GM12872 (cell line): ENCODE measurements around the gene NRG3.

Source experiments
- TF ChIP-seq, protein P1 (sequence below): IDR thresholded peaks from 3 replicates; pipeline ENCODE4 v1.5.1; 2011; ENCODE audit warnings: low read depth, mild to moderate bottlenecking, low read length, moderate library complexity; ENCODE audit not compliant: insufficient read depth

The NRG3 gene

GRCh38 chr10:81978238-81978637 is 103.2 kb downstream of the NRG3 start:
- TF ChIP-seq, protein P1, sequence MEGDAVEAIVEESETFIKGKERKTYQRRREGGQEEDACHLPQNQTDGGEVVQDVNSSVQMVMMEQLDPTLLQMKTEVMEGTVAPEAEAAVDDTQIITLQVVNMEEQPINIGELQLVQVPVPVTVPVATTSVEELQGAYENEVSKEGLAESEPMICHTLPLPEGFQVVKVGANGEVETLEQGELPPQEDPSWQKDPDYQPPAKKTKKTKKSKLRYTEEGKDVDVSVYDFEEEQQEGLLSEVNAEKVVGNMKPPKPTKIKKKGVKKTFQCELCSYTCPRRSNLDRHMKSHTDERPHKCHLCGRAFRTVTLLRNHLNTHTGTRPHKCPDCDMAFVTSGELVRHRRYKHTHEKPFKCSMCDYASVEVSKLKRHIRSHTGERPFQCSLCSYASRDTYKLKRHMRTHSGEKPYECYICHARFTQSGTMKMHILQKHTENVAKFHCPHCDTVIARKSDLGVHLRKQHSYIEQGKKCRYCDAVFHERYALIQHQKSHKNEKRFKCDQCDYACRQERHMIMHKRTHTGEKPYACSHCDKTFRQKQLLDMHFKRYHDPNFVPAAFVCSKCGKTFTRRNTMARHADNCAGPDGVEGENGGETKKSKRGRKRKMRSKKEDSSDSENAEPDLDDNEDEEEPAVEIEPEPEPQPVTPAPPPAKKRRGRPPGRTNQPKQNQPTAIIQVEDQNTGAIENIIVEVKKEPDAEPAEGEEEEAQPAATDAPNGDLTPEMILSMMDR = no peak

DNA sequence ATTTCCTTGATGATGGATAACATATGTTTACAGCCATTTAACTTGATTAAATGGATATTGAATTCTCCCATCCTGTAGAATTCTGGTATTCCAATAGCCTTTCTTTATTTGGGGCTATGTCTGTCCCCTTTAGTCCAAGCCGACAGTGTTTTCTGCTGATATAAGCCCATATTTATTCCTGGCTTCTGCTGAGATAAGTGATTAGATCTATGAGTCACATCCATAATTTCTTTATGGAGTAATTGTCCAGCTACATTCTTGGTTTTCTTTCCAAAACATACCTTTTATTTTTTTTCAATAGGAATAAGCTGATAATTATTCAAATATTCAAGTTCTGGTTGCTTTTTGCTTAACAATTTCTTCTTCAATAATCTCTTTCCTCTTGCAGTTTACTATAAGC is 106.7 kb downstream of the NRG3 start:
- TF ChIP-seq, protein P1 = no peak

- TF ChIP-seq, protein P1 = no peak
Measured at GRCh38 chr10:81984428-81984827, 109.4 kb downstream of the NRG3 start.

DNA sequence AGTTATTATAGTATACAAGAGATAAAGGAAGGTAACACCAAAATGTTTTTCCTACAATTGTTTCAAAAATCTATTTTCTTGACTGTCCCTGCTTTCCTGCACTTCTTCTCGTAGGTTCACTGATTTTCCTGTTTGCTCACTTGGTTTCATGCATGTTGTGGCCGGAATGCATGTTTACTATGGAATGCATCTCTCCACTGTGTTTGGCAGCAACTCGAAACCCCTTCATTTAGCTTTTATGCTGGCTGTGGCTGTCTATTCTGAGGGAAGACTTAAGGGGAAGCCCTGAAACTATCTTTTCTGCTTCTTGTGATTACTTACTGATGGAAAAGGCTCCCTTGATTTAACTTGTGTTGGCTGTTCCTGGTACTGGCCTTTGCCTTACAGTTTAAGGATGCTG is 120.3 kb downstream of the NRG3 start:
- TF ChIP-seq, protein P1 = no peak

DNA sequence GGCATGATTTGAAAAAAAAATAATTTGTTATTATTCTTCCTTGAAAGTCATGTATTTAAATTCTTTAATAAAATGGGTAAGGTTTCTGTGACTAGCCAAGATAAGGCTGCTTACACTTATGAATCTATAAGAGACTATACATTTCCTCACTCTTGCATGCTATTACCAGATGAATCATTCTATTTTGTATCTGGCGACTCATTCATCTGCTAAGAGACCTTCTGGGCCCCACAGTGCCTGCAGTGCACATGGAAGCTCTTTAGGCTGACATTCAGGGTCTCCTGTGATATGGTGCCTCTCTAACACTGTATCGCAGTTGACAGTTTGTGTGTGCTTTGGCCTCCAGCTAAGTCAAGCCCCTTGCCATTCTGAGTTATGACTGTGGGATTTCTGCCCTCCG is 121.9 kb downstream of the NRG3 start:
- TF ChIP-seq, protein P1 = no peak

GRCh38 chr10:82020999-82021398 is 146.0 kb downstream of the NRG3 start:
- TF ChIP-seq, protein P1 = no peak

DNA sequence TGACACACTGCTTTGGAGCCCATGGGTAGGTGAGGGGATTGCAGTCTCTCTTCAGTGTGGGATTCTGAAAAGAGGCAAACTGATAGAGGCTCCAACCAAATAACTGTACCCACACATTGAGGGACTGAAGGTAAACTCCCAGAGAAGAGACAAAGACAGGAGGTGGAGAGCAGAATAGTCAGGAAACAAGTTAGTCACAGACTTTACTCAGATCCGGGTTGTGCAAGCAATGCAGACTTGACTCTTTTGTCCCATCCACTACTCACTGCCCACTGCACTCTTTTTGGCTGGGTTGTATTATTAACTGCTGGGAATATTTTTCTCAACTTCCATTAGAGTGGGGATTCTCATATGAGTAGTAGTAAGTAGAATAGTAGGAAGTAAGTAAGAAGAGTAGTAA is 152.7 kb downstream of the NRG3 start:
- TF ChIP-seq, protein P1 = no peak

GRCh38 chr10:82037076-82037475 is 162.1 kb downstream of the NRG3 start:
- TF ChIP-seq, protein P1 = no peak
